Activated T-helper 1 cell treated with anti-CD3 and anti-CD28 coated beads, Interleukin-2, amount 50 U/mL, for 16 hours (primary cell): ENCODE data around the gene MICOS13.

ENCODE experiments used
- DNase-seq, 2 donors: peaks; one replicate each; pipeline ENCODE4 v3.0.0-alpha.2; 2020; ENCODE audit warnings: low read depth in 1 of 2, low spot score in 1 of 2

Gene MICOS13

GRCh38 chr19:5669212-5669611, 11.1 kb downstream of the MICOS13 start:
- no peak for DNase-seq

- no peak for DNase-seq
Measured at GRCh38 chr19:5667751-5668271, 12.5 kb downstream of the MICOS13 start.

- DNase-seq: no peak
Measured at GRCh38 chr19:5666921-5667610, 13.2 kb downstream of the MICOS13 start.

GRCh38 chr19:5665781-5666513, 14.4 kb downstream of the MICOS13 start:
- DNase-seq: no peak

GRCh38 chr19:5664515-5664914, 15.8 kb downstream of the MICOS13 start:
- no peak for DNase-seq

GRCh38 chr19:5663904-5664303, 16.4 kb downstream of the MICOS13 start:
- no peak for DNase-seq

- DNase-seq: no peak
Measured at GRCh38 chr19:5661483-5661882, 18.8 kb downstream of the MICOS13 start.

GRCh38 chr19:5655412-5655811, 24.9 kb downstream of the MICOS13 start:
- DNase-seq: no peak

- no peak for DNase-seq
Measured at GRCh38 chr19:5654931-5655330, 25.4 kb downstream of the MICOS13 start.

- no peak for DNase-seq
Measured at GRCh38 chr19:5652261-5652660, 28.1 kb downstream of the MICOS13 start.

GRCh38 chr19:5651361-5651760, 29.0 kb downstream of the MICOS13 start:
- no peak for DNase-seq

GRCh38 chr19:5648464-5648863, 31.9 kb downstream of the MICOS13 start:
- no peak for DNase-seq

- no peak for DNase-seq
Measured at GRCh38 chr19:5646703-5647102, 33.6 kb downstream of the MICOS13 start.

GRCh38 chr19:5645409-5645808, 34.9 kb downstream of the MICOS13 start:
- no peak for DNase-seq

GRCh38 chr19:5644037-5644436, 36.3 kb downstream of the MICOS13 start:
- DNase-seq: no peak

- no peak for DNase-seq
Measured at GRCh38 chr19:5643060-5643459, 37.3 kb downstream of the MICOS13 start.

- no peak for DNase-seq
Measured at GRCh38 chr19:5642204-5642603, 38.1 kb downstream of the MICOS13 start.

GRCh38 chr19:5641171-5641570, 39.1 kb downstream of the MICOS13 start:
- no peak for DNase-seq

- no peak for DNase-seq
Measured at GRCh38 chr19:5637971-5638370, 42.3 kb downstream of the MICOS13 start.

GRCh38 chr19:5635427-5635826, 44.9 kb downstream of the MICOS13 start:
- no peak for DNase-seq

- DNase-seq: no peak
Measured at GRCh38 chr19:5632657-5633056, 47.7 kb downstream of the MICOS13 start.

- DNase-seq: no peak
Measured at GRCh38 chr19:5632241-5632612, 48.1 kb downstream of the MICOS13 start.
